ENCODE measurements around the gene MRPL22.
"Not testable (repeated sequence)": the region's sequence is repeated elsewhere in the genome, so short reads cannot be mapped to it uniquely, and the experiment has no call there.

Gene MRPL22

DNA sequence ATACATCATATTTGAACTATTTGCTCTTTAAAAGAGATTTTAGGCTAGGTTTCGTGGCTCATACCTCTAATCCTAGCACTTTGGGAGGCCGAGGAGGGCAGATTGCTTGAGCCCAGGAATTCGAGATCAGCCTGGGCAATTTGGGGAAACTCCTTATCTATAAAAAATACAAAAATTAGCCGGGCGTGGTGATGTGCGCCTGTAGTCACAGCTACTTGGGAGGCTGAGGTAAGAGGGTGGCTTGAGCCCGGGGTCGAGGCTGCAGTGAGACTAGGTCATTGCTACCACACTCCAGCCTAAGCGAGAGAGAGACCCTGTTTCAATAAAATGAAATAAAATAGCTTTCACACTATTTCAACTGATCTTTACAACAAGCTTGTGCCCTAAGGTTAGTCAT is 500 bp upstream of the MRPL22 start:
- DNase-seq (ENCODE audit: low spot score): no peak

DNA sequence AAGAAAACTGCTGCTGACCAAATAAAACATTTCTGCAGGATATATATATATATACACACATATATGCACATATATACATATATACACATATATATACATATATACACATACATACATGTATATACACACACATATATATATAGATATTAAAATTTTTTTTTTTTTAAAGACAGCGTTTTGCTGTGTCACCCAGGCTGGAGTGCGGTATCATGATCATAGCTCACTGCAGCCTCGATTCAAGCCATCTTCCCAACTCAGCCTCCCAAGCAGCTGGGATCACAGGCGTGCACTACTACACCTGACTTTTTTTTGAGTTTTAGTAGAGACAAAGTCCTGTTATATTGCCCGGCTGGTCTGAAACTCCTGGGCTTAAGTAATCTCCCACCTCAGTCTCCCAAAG is 2.7 kb downstream of the MRPL22 start:
- DNase-seq (ENCODE audit: low spot score): no peak

GRCh38 chr5:154944716-154945115 is 3.8 kb downstream of the MRPL22 start:
- DNase-seq (ENCODE audit: low spot score): no peak

- DNase-seq (ENCODE audit: low spot score): peak; percentile 23
These were observed 4.9 kb downstream of the MRPL22 start for GRCh38 chr5:154945695-154946301.

GRCh38 chr5:154947778-154948177 is 6.9 kb downstream of the MRPL22 start:
- DNase-seq (ENCODE audit: low spot score): no peak

DNA sequence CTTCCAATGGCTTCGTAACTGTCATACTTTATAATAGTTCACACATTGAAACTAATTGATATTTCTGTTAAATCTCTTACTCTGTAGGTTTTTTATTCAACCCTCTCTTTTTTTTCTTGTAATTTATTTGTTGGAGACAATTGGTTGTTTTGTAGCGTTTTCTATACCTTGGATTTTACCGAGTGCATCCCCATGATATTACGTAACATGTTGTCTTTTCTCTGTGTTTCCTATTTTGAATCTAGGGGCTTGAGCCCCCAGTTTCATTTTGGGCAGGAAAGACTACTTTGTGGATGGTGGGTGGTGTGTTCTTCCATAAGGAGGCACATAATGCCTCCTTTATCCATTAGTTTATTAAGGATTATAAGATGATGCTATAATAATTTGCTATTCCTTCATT is 7.4 kb downstream of the MRPL22 start:
- DNase-seq (ENCODE audit: low spot score): no peak

DNA sequence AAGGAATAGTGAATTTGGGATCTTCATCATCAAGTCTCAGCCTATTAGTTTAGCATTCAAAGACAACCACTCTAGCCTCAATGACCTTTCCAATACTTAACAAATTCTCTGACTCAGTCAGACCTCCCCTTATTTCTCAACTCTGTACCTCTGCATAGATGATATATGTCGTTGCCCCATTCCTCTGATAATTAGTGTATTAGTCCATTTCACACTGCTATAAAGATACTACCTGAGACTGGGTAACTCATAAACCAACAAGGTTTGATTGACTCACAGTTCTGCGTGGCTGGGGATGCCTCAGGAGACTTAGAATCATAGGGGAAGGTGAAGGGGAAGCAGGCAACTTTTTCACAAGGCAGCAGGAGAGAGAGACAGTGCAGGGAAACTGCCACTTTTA is 8.9 kb downstream of the MRPL22 start:
- DNase-seq (ENCODE audit: low spot score): no peak

- no peak for DNase-seq (ENCODE audit: low spot score)
These were observed 15.8 kb downstream of the MRPL22 start for GRCh38 chr5:154956712-154957111.

- no peak for DNase-seq (ENCODE audit: low spot score)
These were observed 21.6 kb downstream of the MRPL22 start for GRCh38 chr5:154962494-154962893.

DNA sequence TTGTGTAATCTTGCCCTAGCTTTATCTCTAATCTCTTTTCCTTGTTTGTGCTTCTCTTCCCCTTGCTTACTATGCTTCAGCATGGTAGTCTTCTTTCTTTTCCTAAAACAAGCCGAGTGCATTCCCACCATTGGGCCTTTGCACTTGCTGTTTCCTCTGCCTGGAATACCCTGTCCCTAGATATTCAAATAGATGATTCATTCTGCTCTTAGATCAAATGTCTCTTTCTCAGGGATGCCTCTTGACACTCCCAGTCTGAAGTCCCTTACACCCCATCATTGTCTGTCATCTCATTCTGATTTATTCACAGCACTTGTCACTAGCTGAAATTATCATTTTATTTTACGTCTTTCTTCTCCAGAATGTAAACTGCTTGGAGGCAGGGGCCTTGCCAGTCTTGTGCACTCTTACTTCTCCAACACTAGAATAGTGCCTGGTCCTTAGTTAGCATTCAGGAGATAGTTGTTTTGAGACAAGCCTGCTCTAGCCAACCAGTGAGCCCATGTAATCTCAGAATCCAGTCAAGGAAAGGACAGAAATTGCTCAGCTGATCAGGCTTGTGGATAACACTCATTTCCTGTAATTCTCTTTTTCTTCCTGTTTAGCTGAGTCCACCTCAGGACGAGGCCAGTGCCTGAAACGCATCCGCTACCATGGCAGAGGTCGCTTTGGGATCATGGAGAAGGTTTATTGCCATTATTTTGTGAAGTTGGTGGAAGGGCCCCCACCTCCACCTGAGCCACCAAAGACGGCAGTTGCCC is 25.4 kb downstream of the MRPL22 start:
- DNase-seq (ENCODE audit: low spot score): no peak

GRCh38 chr5:154966874-154967273 is 26.0 kb downstream of the MRPL22 start:
- DNase-seq (ENCODE audit: low spot score): no peak

DNA sequence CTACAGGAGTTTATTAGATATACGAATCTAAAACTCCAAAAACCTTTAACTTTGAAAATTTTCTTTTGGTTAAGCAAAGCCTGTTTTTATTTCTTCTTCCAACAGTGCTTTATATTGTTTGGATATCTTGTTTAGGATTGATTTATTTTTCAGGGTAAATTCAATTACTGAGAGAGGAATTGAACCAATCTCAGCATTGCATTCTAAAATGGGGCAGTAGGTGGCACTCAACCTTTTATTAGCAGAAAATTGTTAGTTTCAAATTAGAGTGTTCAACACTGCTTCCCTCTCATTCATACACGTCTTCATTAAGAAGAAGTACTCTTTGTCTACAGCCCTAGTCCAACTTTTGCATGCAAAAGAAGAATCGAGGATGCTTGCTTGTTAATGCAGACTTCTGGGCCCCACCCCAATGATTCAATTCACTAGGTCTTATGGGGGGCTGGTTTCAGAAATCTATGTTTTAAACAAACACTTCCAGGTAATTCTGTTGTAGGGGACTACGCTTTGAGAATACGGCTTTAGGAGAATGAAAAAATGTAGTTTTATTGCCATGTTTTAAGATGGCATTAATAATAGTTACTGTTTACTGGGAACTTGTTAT is 26.6 kb downstream of the MRPL22 start:
- peak; percentile 49 for DNase-seq (ENCODE audit: low spot score)

GRCh38 chr5:154968953-154969352 is 28.1 kb downstream of the MRPL22 start:
- DNase-seq (ENCODE audit: low spot score): no peak

DNA sequence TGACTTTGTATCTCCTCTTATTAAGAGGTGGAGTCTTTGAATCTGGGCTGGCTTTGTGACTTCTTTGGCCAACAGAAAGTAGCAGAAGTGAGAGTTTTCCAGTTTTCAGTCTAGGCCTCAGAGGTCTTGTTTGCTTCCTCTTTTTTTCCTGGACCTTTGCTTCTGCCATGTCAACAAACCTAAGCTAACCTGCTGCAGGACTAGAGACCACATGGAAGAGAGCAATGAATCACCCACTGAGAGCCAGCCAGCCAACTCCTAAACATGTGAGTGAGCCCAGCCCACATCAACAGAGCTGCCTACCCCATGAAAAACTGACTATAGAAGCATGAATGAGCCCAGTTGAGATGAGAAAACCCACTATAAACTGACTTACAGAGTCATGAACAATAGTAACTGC is 29.9 kb downstream of the MRPL22 start:
- no peak for DNase-seq (ENCODE audit: low spot score)

GRCh38 chr5:154971501-154971900 is 30.6 kb downstream of the MRPL22 start:
- DNase-seq (ENCODE audit: low spot score): no peak

DNA sequence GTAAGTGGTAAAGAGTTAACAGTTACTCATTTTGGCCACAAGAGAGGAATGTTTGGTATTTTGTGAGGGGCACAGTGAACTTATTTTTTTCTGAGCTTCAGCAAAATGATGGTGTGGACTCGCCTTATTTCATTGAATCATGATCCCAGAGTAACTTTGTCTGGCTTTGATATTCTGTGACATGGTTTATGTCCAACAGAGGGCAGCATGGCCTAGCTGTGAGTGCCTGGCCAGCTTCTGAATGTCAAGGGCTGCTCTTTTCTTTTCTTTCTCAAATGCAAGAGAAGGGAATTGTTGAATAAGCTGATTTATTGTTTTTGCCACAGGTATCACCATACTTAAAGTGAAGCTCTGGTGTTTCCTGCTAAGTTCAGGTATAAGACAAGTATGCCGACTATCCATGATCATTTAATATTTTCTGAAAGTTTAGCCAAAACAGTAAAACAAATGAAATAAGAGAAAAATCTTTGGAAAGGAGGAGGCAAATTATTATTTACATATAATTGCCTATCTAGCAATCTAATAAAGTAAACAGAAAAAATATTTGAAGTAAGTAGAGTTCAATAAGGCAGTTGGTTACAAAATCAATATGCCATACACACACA is 31.7 kb downstream of the MRPL22 start:
- DNase-seq (ENCODE audit: low spot score): peak; percentile 52

GRCh38 chr5:154976082-154976481 is 35.2 kb downstream of the MRPL22 start:
- DNase-seq (ENCODE audit: low spot score): not testable (repeated sequence)

GRCh38 chr5:154977409-154977808 is 36.5 kb downstream of the MRPL22 start:
- DNase-seq (ENCODE audit: low spot score): no peak

DNA sequence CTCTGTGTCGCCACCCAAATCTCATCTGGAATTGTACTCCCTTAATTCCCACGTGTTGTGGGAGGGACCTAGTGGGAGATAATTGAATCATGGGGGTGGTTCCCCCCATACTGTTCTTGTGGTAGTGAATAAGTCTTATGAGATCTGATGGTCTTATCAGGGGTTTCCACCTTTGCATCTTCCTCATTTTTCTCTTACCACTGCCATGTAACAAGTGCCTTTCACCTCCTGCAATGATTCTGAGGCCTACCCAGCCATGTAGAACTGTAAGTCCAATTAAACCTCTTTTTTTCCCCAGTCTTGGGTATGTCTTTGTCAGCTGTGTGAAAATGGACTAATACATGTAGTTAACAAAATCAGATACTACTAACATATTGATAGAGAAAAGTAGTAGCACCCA is 37.4 kb downstream of the MRPL22 start:
- not testable (repeated sequence) for DNase-seq (ENCODE audit: low spot score)

- DNase-seq (ENCODE audit: low spot score): no peak
These were observed 44.2 kb downstream of the MRPL22 start for GRCh38 chr5:154984946-154985516.

DNA sequence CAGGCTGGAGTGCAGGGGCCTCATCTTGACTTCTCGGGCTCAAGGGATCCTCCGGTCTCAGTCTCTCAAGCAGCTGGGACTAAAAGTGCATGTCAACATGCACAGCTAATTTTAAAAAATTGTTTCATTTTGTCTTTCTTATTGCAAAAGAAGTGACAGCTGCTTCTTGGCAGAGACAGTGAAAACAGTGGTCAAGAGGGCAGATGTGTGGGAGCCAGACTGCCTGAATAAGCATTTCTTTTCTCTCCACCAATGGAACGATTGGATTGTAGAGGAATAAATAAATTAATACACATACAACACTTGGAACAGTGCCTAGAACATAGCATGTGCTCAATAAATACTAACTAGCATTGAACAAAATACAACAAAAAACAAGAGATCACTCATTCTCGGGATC is 45.3 kb downstream of the MRPL22 start:
- no peak for DNase-seq (ENCODE audit: low spot score)

DNA sequence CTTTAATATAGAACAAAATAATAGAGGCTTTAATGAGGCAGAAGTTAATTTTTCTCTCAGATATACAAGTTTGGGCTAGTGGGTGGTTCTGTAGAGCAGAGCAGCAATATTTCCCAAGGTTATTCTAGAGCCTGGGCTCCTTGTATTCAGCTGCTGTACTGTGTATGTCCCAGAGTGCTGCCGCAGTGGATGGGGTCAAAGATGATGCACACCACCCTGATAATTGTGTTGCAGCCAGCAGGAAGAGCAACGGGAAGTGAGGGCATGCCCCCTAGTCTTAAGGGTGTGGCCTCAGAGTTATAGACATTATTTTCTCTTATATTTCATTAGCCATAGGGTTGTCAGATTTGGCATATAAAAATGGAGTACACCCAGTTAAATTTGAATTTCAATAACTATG is 48.8 kb downstream of the MRPL22 start:
- no peak for DNase-seq (ENCODE audit: low spot score)

GRCh38 chr5:154993461-154993860 is 52.6 kb downstream of the MRPL22 start:
- DNase-seq (ENCODE audit: low spot score): no peak

Measured in iPS-NIHi11 (cell line).